Stimulated activated CD8-positive, alpha-beta memory T cell treated with anti-CD3 and anti-CD28 coated beads, Interleukin-4, amount 100 ng/mL, for 48 hours (primary cell): ENCODE data around the gene SKIL.

Experiments used
- DNase-seq: peaks from one replicate; pipeline ENCODE4 v3.0.0-alpha.2; 2020

SKIL gene

GRCh38 chr3:170352936-170353335 is 4.6 kb upstream of the SKIL start:
- DNase-seq: no peak

GRCh38 chr3:170353485-170353884 is 4.0 kb upstream of the SKIL start:
- no peak for DNase-seq

- DNase-seq: no peak
Observed at GRCh38 chr3:170354760-170355159, 2.8 kb upstream of the SKIL start.

GRCh38 chr3:170355738-170356595 is 1.5 kb upstream of the SKIL start:
- peak; percentile 45 for DNase-seq

GRCh38 chr3:170356596-170357175 is 829 bp upstream of the SKIL start:
- DNase-seq: peak; percentile 65

GRCh38 chr3:170358042-170359010 is 811 bp downstream of the SKIL start:
- peak; percentile 85 for DNase-seq

GRCh38 chr3:170359178-170359704 is 1.7 kb downstream of the SKIL start:
- DNase-seq: no peak

GRCh38 chr3:170360466-170360865 is 3.0 kb downstream of the SKIL start:
- no peak for DNase-seq

- no peak for DNase-seq
Observed at GRCh38 chr3:170360916-170361315, 3.4 kb downstream of the SKIL start.

- no peak for DNase-seq
Observed at GRCh38 chr3:170361711-170362110, 4.2 kb downstream of the SKIL start.

GRCh38 chr3:170363471-170363994 is 6.0 kb downstream of the SKIL start:
- no peak for DNase-seq

GRCh38 chr3:170364965-170365364 is 7.5 kb downstream of the SKIL start:
- no peak for DNase-seq

- DNase-seq: no peak
Observed at GRCh38 chr3:170367797-170368196, 10.3 kb downstream of the SKIL start.

GRCh38 chr3:170368921-170369320 is 11.4 kb downstream of the SKIL start:
- no peak for DNase-seq

GRCh38 chr3:170372190-170372879 is 14.8 kb downstream of the SKIL start:
- DNase-seq: no peak

- no peak for DNase-seq
Observed at GRCh38 chr3:170383567-170383966, 26.1 kb downstream of the SKIL start.

- no peak for DNase-seq
Observed at GRCh38 chr3:170386468-170386867, 29.0 kb downstream of the SKIL start.

GRCh38 chr3:170387950-170388349 is 30.4 kb downstream of the SKIL start:
- no peak for DNase-seq

GRCh38 chr3:170391108-170391507 is 33.6 kb downstream of the SKIL start:
- DNase-seq: no peak

GRCh38 chr3:170397685-170398084 is 40.2 kb downstream of the SKIL start:
- no peak for DNase-seq

- DNase-seq: no peak
Observed at GRCh38 chr3:170405101-170405500, 47.6 kb downstream of the SKIL start.

GRCh38 chr3:170410428-170411029 is 53.0 kb downstream of the SKIL start:
- no peak for DNase-seq
